BE2C (cell line): ENCODE measurements around the gene NOCT.
A peak's percentile ranks its signal among the peaks of the same experiment; 100 is the strongest.

Source experiments
- DNase-seq: peaks from one replicate; pipeline ENCODE4 v3.0.0-alpha.2; 2020
- H3K27me3 ChIP-seq: fragments of 250-450 bp; sonication (Bioruptor Pico); 2 replicates; pipeline ENCODE4 v1.5.1; 2020; ENCODE audit warnings: mild to moderate bottlenecking
- H3K36me3 ChIP-seq: fragments of 250-450 bp; sonication (Bioruptor Pico); 2 replicates; pipeline ENCODE4 v1.5.1; 2020; ENCODE audit warnings: mild to moderate bottlenecking
- H3K4me1 ChIP-seq: fragments of 250-450 bp; sonication (Bioruptor Pico); 2 replicates; pipeline ENCODE4 v1.5.1; 2020
- H3K4me3 ChIP-seq: 2 replicates; pipeline ENCODE4 v1.5.1; 2011; ENCODE audit warnings: low read depth, low read length
- H3K9me3 ChIP-seq: fragments of 250-450 bp; sonication (Bioruptor Pico); 2 replicates; pipeline ENCODE4 v1.5.1; 2020
- TF ChIP-seq, protein P1 (sequence below): IDR thresholded peaks from 2 replicates; pipeline ENCODE4 v1.5.1; 2012; ENCODE audit warnings: mild to moderate bottlenecking, low read depth, low read length

The NOCT gene

DNA sequence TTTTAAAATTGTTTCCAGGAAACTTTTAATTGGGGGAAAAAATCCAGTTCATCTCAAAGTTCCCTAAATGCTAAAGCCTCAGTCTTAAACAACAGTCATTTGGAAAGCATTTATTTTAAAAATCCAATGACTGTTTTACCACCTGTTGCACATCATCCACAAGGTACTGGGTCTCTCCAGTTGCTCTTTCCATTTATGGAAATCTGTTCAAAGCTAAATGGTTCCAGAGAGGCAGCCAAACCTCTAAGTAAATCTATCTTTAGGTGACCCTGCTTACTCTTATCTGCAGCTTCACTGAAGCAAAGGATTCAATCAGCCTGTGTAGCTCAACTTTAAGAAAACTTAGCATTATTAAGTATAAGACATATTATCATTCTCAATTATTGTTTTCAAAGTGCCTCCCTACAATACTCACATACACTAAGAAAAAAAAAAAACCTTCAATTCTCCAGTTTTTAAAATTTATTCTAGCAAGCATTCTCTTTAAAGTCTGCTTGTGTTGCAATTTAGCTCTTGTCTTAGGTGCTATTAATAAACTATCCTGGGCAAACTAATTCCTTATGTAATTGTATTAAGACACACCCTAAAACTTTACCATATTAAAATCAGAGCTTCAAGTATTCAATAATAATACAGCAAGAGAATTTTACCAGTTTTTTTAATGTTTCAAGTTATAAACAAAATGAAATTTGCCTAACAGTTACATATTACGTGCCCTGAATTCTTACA lies 60.6 kb downstream of the NOCT start:
- no peak for DNase-seq
- peaks cover 9% of the 10 kb centered on the region for H3K36me3 ChIP-seq
- TF ChIP-seq, protein P1, sequence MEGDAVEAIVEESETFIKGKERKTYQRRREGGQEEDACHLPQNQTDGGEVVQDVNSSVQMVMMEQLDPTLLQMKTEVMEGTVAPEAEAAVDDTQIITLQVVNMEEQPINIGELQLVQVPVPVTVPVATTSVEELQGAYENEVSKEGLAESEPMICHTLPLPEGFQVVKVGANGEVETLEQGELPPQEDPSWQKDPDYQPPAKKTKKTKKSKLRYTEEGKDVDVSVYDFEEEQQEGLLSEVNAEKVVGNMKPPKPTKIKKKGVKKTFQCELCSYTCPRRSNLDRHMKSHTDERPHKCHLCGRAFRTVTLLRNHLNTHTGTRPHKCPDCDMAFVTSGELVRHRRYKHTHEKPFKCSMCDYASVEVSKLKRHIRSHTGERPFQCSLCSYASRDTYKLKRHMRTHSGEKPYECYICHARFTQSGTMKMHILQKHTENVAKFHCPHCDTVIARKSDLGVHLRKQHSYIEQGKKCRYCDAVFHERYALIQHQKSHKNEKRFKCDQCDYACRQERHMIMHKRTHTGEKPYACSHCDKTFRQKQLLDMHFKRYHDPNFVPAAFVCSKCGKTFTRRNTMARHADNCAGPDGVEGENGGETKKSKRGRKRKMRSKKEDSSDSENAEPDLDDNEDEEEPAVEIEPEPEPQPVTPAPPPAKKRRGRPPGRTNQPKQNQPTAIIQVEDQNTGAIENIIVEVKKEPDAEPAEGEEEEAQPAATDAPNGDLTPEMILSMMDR = no peak

DNA sequence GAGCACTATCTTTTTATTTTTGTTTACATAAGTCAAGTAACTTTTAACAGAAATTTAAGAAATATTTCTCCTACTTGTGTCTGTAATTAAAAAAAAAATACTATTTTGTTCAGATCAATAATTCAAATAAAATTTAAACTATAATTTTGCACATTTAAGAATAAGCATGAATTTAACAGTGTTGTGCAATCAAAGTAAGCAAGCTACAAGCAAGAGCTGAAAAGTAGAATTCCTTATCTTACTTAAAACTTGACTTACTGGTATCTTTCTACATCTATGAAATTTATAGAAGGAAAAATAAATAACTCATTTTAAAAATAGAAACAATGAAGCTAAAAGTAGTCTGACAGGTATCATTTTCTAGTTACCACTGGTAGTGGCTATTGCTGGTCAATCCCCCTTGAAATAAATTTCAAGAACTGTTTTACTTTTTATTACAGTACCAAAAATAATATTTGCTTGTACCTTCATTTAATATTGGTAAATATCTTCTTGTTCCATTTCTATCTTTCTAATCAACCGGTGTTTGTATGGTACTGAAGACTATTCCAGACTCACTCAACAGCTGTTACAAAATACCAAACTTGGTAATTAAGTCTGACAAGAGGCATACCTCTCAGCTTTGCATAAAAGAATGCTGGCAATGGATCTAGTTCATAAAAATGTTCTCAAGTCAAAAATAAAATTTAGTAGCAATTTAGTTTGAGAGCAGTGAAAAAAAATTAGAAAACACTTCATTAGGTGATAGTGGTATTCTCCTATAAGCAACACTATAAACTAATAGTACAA lies 62.2 kb downstream of the NOCT start:
- Histone ChIP-seq H3K27me3 (no peaks in the 10 kb centered on the region), H3K4me3 (no peak overlapping the region), H3K36me3 (no peaks in the 10 kb centered on the region), H3K9me3 (no peaks in the 10 kb centered on the region), H3K4me1 (peaks cover 3% of the 10 kb centered on the region; the same call in 1 of the 2 replicates)
- no peak for DNase-seq
- TF ChIP-seq, protein P1 = no peak

More for the DNA sequence above, 60.6 kb downstream of the NOCT start:
- no peak overlapping the region for H3K4me3 ChIP-seq
- H3K9me3 ChIP-seq = no peaks in the 10 kb centered on the region
- H3K27me3 ChIP-seq = no peaks in the 10 kb centered on the region
- H3K4me1 ChIP-seq = peaks cover 3% of the 10 kb centered on the region; the same call in 1 of the 2 replicates

DNA sequence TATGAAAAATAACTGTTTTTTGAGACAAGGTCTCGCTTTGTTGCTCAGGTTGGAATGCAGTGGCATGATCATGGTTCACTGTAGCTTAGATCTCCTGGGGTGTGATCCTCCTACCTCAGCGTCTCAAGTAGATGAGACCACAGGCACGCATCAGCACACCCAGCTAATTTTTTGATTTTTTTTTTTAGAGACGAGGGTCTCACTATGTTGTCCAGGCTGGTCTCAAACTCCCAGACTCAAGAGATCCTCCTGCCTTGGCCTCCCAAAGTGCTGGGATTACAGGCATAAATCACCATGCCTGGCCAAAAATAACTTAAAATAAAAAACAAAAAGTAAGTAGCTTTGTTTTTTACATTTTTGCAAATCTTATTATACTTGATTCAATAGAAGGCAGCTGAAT lies 63.3 kb downstream of the NOCT start:
- Histone ChIP-seq H3K4me3 (no peak overlapping the region), H3K27me3 (no peaks in the 10 kb centered on the region), H3K36me3 (no peaks in the 10 kb centered on the region), H3K4me1 (peaks cover 3% of the 10 kb centered on the region; the same call in 1 of the 2 replicates), H3K9me3 (no peaks in the 10 kb centered on the region)
- DNase-seq = no peak
- TF ChIP-seq, protein P1 = no peak

DNA sequence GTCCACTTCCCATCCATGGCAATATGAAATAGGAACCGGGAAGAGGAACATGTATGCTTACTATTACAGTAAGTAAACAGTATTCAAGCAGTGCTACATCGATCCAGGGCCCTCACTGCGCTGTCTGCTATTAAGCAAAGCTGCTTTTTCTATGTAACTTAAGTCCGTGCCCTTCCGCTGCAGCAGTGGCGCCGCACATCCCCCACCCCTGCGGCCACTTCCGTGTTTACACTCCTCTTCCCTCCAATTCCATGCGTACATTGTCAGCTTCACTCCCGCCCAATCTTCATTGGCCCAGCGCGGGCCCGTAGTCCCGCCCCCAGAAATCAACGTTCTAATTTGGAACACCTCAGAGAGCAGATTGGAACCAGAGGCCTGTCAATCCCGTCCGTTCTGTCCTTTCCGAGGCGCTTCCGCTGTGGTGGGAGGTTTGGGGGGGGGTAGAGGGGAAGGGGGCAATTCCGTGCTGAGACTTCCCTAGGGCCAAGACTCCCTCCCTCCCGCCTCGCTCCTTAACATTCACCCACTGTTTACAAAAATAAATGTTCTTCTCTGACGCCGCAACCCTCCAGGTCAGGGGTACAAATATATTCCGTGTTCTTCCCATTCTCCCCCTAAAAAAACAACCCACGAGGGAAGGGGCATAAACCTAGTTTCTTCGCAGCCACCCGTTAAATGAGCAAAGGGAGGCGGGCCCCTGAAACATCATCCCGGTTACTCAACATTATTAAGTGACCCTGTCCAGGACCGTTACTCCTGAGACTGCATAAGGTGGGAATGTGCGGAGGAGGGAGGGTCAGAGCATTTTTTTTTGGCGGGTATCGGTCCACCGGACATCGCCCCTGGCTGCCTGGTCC lies 67.4 kb downstream of the NOCT start:
- peak; percentile 96 for DNase-seq
- TF ChIP-seq, protein P1 = no peak
- no peaks in the 10 kb centered on the region for H3K27me3 ChIP-seq
- no peaks in the 10 kb centered on the region for H3K4me1 ChIP-seq
- no peaks in the 10 kb centered on the region for H3K9me3 ChIP-seq
- peak overlapping the region; percentile 90 for H3K4me3 ChIP-seq
- no peaks in the 10 kb centered on the region for H3K36me3 ChIP-seq

DNA sequence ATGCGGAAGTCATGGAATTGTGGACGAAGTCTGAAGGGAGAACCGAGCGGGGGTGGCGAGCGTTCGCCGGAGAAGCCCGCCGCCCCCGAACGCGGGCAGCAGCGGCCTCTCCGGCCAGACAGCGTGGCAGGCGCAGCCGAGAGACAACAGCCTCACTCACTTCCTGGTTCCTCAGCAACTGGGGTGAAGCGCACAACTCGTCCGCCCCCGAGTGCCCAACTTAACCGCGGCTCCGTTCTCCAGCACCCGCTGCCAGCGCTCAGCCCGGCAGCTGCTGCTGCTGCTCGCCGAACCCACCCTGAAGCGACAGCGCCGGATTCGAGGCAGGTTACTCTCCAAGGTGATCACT lies 68.0 kb downstream of the NOCT start:
- no peaks in the 10 kb centered on the region for H3K27me3 ChIP-seq
- H3K9me3 ChIP-seq = no peaks in the 10 kb centered on the region
- TF ChIP-seq, protein P1 = no peak
- no peaks in the 10 kb centered on the region for H3K4me1 ChIP-seq
- H3K36me3 ChIP-seq = no peaks in the 10 kb centered on the region
- DNase-seq = peak; percentile 63
- H3K4me3 ChIP-seq = peak overlapping the region; percentile 90
